GM18873 (cell line): ENCODE measurements around the gene TBX3.

Experiments
- ATAC-seq: cut with Tn5 transposase; IDR thresholded peaks from one replicate; pipeline ENCODE4 v1.9.1; 2021; ENCODE audit warnings: mild to moderate bottlenecking, moderate library complexity, moderate number of reproducible peaks; ENCODE audit not compliant: unreplicated experiment, low FRiP score

TBX3 gene

GRCh38 chr12:114683709-114684097, 272 bp downstream of the TBX3 start:
- no peak for ATAC-seq

- no peak for ATAC-seq
Measured at GRCh38 chr12:114682785-114683708, 928 bp downstream of the TBX3 start.

GRCh38 chr12:114682106-114682784, 1.7 kb downstream of the TBX3 start:
- no peak for ATAC-seq

- no peak for ATAC-seq
Measured at GRCh38 chr12:114681116-114681871, 2.7 kb downstream of the TBX3 start.

GRCh38 chr12:114680604-114681069, 3.3 kb downstream of the TBX3 start:
- no peak for ATAC-seq

GRCh38 chr12:114679942-114680341, 4.0 kb downstream of the TBX3 start:
- ATAC-seq = no peak

- ATAC-seq = no peak
Measured at GRCh38 chr12:114679452-114679875, 4.5 kb downstream of the TBX3 start.

- ATAC-seq = no peak
Measured at GRCh38 chr12:114678718-114679117, 5.3 kb downstream of the TBX3 start.

GRCh38 chr12:114678028-114678427, 5.9 kb downstream of the TBX3 start:
- no peak for ATAC-seq

- no peak for ATAC-seq
Measured at GRCh38 chr12:114676142-114676741, 7.7 kb downstream of the TBX3 start.

- ATAC-seq = no peak
Measured at GRCh38 chr12:114674251-114675047, 9.5 kb downstream of the TBX3 start.

- no peak for ATAC-seq
Measured at GRCh38 chr12:114673901-114674250, 10.1 kb downstream of the TBX3 start.

GRCh38 chr12:114673169-114673833, 10.7 kb downstream of the TBX3 start:
- no peak for ATAC-seq

- ATAC-seq = no peak
Measured at GRCh38 chr12:114672817-114673168, 11.2 kb downstream of the TBX3 start.

- no peak for ATAC-seq
Measured at GRCh38 chr12:114671443-114672411, 12.2 kb downstream of the TBX3 start.

GRCh38 chr12:114671066-114671442, 12.9 kb downstream of the TBX3 start:
- ATAC-seq = no peak

- no peak for ATAC-seq
Measured at GRCh38 chr12:114670291-114670980, 13.5 kb downstream of the TBX3 start.
